Measurements from ENCODE around the gene SMURF1.
A peak's percentile ranks its signal among the peaks of the same experiment; 100 is the strongest.

The SMURF1 gene

DNA sequence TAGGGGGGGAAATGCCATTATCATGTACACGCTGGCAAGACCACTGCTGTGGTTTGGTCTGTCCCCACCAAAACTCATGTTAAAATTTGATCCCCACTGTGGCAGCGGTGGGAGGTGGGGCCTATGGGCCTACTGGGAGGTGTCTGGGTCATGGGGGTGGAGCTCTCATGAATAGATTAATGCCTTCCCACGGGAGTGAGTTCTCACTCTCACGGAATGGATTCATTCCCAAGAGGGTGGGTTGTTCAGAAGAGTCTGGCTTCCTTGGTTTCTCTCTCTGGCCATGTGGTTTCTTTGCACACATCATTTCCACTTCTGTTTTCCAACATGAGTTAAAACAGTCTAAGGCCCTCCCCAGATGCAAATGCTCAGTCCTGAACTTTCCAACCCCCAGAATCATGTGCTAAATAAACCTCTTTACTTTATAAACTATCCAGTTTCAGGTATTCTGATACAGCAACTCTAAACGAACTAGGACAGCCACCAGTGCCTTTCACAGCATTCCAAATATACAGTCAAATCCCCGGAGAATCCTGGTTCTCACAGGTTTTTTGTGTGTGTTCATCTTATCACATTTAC lies 44.3 kb downstream of the SMURF1 start:
- DNase-seq (ENCODE audit: low read depth): peak; percentile 76
- TF ChIP-seq, protein P1, sequence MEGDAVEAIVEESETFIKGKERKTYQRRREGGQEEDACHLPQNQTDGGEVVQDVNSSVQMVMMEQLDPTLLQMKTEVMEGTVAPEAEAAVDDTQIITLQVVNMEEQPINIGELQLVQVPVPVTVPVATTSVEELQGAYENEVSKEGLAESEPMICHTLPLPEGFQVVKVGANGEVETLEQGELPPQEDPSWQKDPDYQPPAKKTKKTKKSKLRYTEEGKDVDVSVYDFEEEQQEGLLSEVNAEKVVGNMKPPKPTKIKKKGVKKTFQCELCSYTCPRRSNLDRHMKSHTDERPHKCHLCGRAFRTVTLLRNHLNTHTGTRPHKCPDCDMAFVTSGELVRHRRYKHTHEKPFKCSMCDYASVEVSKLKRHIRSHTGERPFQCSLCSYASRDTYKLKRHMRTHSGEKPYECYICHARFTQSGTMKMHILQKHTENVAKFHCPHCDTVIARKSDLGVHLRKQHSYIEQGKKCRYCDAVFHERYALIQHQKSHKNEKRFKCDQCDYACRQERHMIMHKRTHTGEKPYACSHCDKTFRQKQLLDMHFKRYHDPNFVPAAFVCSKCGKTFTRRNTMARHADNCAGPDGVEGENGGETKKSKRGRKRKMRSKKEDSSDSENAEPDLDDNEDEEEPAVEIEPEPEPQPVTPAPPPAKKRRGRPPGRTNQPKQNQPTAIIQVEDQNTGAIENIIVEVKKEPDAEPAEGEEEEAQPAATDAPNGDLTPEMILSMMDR (conservative IDR thresholded peaks at IDR 0.05; ENCODE audit: control insufficient read depth, insufficient read depth, low read depth, low read length): no peak

DNA sequence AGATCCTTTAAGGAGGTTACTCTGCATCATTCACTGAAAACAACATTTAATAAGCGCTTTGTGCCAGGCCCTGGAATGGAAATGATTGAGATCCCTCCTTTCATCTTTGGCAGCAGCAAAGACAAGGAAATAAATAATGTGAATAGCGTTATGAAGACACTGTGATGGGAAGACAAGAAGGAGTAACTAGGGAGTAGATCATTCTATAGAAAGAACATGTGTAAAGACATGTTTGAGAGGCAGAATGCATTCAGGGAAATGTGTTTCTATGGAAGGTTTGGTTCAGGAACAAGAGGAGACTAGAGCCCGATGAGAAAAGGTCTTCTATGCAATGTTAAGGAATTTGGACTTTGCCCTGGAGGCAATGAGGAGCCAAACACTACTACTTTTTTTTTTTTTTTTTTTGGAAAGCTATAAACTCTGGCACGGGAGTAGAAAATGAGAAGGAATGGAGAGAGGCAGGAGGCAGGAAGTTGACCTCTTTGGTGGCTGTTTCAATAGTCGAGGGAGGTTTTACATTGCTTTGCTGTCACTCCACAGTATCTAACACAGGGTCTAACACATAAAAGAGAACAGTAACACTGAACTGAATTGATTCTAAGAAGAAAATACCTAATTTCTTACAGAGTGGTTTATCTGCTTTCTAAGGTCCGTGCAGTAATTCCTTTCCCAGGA lies 44.9 kb downstream of the SMURF1 start:
- TF ChIP-seq, protein P1 (conservative IDR thresholded peaks at IDR 0.05; ENCODE audit: control insufficient read depth, insufficient read depth, low read depth, low read length): no peak
- DNase-seq (ENCODE audit: low read depth): peak; percentile 70
- H3K4me3 ChIP-seq (ENCODE audit: control insufficient read depth, low read depth, low read length): no peak overlapping the region

More for the DNA sequence above, 44.3 kb downstream of the SMURF1 start:
- no peak overlapping the region for H3K4me3 ChIP-seq (ENCODE audit: control insufficient read depth, low read depth, low read length)

DNA sequence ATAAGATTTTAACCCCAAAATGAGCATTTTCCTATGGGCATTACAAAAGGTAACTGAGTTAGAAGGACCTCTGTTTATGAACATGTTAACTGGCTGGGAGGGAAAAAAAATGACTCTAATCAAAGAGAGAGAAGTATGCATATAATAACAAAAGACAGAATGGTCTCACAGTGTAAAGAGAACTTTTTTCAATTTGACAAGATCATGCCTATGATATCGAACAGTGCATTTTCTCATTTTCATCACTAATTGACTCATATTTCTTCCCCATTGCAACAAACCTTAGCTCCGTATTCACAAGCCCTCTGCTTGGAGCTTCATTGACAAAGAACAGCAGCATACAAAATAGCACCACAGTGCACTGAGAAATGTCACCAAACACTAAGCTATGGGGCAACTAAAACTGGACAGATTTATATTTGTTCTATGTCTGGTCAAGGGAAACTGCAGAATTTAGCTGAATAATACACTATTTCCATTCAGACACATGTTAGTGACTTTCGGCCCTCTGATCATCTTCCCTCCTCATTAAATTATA lies 45.6 kb downstream of the SMURF1 start:
- TF ChIP-seq, protein P1 (conservative IDR thresholded peaks at IDR 0.05; ENCODE audit: control insufficient read depth, insufficient read depth, low read depth, low read length): no peak
- no peak for DNase-seq (ENCODE audit: low read depth)
- no peak overlapping the region for H3K4me3 ChIP-seq (ENCODE audit: control insufficient read depth, low read depth, low read length)

DNA sequence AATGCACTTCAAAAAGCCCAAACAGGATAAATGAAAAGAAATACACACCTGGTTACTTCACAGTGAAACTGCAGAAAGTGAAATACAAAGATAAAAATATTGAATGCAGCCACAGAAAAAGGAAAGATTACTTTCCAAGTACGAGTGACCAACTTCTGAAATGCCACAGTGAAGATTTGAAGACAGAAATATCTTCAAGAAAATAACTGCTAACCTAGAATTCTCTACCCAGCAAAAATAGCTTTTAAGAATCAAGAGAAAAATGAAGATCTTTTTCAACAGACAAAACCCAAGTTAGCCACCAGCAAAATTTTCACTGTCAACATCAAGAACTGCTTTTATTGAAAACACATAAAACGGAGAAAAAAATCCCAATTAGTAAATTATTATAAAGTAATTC lies 46.2 kb downstream of the SMURF1 start:
- TF ChIP-seq, protein P1 (conservative IDR thresholded peaks at IDR 0.05; ENCODE audit: control insufficient read depth, insufficient read depth, low read depth, low read length): no peak
- DNase-seq (ENCODE audit: low read depth): no peak

DNA sequence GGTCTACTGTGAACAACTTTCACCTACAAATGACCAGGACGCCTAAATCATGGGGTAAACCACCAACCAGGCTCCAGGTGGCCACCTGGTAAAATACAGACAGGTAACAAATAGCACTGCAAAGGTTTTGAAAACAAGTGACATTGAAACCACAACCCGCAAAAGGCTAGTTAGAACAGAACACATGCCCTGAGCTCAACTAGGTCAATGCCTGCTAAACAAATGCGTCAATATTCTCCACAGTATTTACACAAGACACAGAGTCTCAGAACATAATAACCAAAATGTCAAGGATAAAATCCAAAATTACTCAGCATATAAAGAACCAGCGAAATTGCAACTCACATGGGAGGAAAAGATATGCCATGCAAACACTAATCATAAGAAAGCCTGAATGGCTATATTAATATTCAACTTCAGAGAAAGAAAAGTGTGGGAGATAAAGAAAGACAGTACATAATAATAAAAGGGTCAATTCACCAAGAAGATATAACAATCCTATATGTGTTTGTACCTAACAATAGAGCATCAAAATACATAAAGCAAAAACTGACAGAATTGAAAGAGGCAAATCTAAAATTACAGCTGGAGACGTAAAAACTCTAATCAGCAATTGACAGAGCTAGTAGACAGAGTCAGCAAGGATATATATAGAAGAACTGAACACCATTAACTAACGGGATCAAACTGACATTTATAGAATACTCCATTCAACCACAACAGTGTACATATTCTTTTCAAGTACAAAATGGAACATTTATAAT lies 47.6 kb downstream of the SMURF1 start:
- no peak for DNase-seq (ENCODE audit: low read depth)
- TF ChIP-seq, protein P1 (conservative IDR thresholded peaks at IDR 0.05; ENCODE audit: control insufficient read depth, insufficient read depth, low read depth, low read length): no peak
- H3K4me3 ChIP-seq (ENCODE audit: control insufficient read depth, low read depth, low read length): no peak overlapping the region

More for the DNA sequence above, 46.2 kb downstream of the SMURF1 start:
- no peak overlapping the region for H3K4me3 ChIP-seq (ENCODE audit: control insufficient read depth, low read depth, low read length)

DNA sequence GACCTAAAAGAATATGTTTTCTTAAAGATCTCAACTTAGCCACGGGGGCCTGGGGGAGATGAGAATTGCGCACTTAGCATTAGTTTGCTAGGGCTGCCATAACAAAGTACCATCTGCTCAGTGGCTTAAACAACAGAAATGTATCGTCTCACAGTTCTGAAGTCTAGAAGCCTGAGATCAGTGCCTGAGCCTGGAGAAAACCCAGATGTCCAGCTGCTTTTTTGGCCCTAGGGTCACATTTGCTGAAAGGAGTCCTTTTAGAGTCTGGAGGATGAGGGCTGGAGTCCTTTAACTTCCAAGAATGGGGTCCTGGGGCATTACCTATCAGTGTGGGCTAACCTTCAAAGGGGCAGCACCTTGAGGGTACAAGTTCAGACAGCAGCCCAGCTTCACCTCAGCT lies 48.2 kb downstream of the SMURF1 start:
- no peak overlapping the region for H3K4me3 ChIP-seq (ENCODE audit: control insufficient read depth, low read depth, low read length)
- DNase-seq (ENCODE audit: low read depth): no peak
- TF ChIP-seq, protein P1 (conservative IDR thresholded peaks at IDR 0.05; ENCODE audit: control insufficient read depth, insufficient read depth, low read depth, low read length): no peak
